ENCODE data around the gene SPTBN5. TPM values are rescaled to one million over a fixed set of nuclear protein-coding genes. Genes with fewer than 3 reads are reported as not detected.

The SPTBN5 gene
- total and polyA plus RNA-seq, 2 donors (not counting 1 experiment from before 2014, with no cell fraction given): 0.55 to 1.4 TPM

DNA sequence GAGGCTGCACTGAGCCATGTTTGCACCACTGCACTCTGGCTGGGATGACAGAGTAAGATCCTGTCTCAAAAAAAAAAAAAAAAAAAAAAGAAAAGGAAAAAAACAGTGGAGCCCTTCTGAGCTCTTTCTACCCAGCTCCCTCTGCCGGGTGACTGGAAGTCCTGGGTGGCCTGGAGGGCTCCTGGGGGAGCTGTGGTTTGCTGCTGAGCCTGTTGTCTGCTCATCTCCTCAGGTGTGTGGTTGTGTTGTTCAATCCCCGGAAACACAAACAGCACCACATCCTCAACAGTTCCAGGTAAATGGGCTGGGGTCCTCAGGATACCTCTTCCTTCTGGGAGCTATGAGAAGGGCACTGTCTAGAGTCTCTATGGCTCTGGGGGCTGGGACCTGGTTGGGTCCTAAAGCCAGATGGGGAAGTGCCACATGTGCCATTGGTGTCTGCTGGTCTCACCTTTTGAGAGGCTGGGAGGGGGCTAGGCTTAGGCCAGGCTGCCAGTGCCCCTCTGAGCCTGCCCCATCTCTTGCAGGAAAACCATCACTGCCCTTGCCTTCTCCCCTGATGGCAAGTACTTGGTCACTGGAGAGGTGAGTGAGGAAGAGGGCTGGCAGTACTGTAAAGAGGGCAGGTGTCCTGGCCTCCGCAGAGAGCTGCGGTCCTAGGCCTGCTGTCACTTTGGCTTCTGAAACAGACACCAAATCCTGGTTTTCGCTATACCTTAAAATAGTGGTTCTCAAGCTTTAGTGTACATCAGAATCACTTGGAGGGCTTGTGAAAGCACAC is 83.0 kb downstream of the SPTBN5 start:
- Histone ChIP-seq H3K36me3 (replicated peaks in 1 of 2; ENCODE audit: control extremely low read depth in 1 of 2, control insufficient read depth in 1 of 2, extremely low read depth in 1 of 2, insufficient read depth in 2 of 2, low read length in 1 of 2) (peaks cover 0 to 27% of the 10 kb centered on the region in 2 experiments), H3K9me3 (ENCODE audit: control extremely low read depth in 1 of 3, control insufficient read depth in 2 of 3, insufficient read depth in 1 of 3, low read length in 2 of 3) (no peaks in the 10 kb centered on the region), H3K4me2 (replicated peaks; ENCODE audit: low read depth, low read length, poor library complexity, severe bottlenecking) (no peak overlapping the region), H3K9ac (ENCODE audit: low read length) (no peak overlapping the region), H3K27me3 (replicated peaks in 1 of 4; ENCODE audit: control extremely low read depth in 1 of 4, control insufficient read depth in 3 of 4, insufficient read depth in 4 of 4, low read length in 3 of 4) (no peaks in the 10 kb centered on the region), H3K4me3 (ENCODE audit: control extremely low read depth in 1 of 5, extremely low read depth in 1 of 5, insufficient read depth in 1 of 5, low read depth in 2 of 5, low read length in 4 of 5) (no peak overlapping the region), H2AFZ (ENCODE audit: insufficient read depth, low read depth, low read length, poor library complexity, severe bottlenecking) (no peak overlapping the region), H3K4me1 (ENCODE audit: control insufficient read depth in 2 of 2, insufficient read depth in 2 of 2, low read length in 2 of 2) (peaks cover 5 to 20% of the 10 kb centered on the region in 2 donors), H4K20me1 (ENCODE audit: control insufficient read depth, insufficient read depth, low read length, poor library complexity, severe bottlenecking) (no peaks in the 10 kb centered on the region), H3K27ac (ENCODE audit: low read length in 2 of 2) (no peak overlapping the region), H3K79me2 (ENCODE audit: control insufficient read depth, insufficient read depth, low read length) (no peaks in the 10 kb centered on the region)
- no peak overlapping the region for H3K4me3 Mint-ChIP-seq
- no peak for DNase-seq
- no peak overlapping the region for H3K27ac Mint-ChIP-seq
- H3K9me3 Mint-ChIP-seq (ENCODE audit: insufficient read depth): no peaks in the 10 kb centered on the region
- peaks cover 10% of the 10 kb centered on the region for H3K4me1 Mint-ChIP-seq
- H3K27me3 Mint-ChIP-seq: no peaks in the 10 kb centered on the region
- intact Hi-C loops (cut with micrococcal nuclease): loop anchor here (1.0 to 2.0 kb wide), 4 partner anchors 39 to 344 kb away; no protein-coding TSS in a partner anchor
- CTCF ChIA-PET: interaction anchor here (0.6 to 15.7 kb wide), 39 partner anchors 9 to 1110 kb away, joined by 3 to 716 read pairs (median 5); partner anchors contain the start of gene MAPKBP1
- POLR2A ChIA-PET: interaction anchor here (0.6 to 2.3 kb wide), 4 partner anchors 34 to 82 kb away, joined by 6 to 14 read pairs (median 7); partner anchors contain the start of gene MAPKBP1
- TF ChIP-seq, protein P1, sequence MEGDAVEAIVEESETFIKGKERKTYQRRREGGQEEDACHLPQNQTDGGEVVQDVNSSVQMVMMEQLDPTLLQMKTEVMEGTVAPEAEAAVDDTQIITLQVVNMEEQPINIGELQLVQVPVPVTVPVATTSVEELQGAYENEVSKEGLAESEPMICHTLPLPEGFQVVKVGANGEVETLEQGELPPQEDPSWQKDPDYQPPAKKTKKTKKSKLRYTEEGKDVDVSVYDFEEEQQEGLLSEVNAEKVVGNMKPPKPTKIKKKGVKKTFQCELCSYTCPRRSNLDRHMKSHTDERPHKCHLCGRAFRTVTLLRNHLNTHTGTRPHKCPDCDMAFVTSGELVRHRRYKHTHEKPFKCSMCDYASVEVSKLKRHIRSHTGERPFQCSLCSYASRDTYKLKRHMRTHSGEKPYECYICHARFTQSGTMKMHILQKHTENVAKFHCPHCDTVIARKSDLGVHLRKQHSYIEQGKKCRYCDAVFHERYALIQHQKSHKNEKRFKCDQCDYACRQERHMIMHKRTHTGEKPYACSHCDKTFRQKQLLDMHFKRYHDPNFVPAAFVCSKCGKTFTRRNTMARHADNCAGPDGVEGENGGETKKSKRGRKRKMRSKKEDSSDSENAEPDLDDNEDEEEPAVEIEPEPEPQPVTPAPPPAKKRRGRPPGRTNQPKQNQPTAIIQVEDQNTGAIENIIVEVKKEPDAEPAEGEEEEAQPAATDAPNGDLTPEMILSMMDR (IDR thresholded peaks at IDR 0.05): no peak
- TF ChIP-seq EZH2 (IDR thresholded peaks at IDR 0.05; ENCODE audit: borderline replicate concordance, insufficient read depth, low read depth, low read length, poor library complexity, severe bottlenecking): no peak
- 95% methylated on average over 3 of the region's 5 CpGs for WGBS (ENCODE audit: insufficient coverage)
- ATAC-seq (ENCODE audit: low read depth): no peak

Measured in B cell (primary cell).